ENCODE data around the gene KCNK5.

GRCh38 chr6:39214846-39215639, 14.2 kb downstream of the KCNK5 start:
- TF ChIP-seq ZNF654 (tag by site-specific recombination; IDR thresholded peaks at IDR 0.05; ENCODE audit: low read depth) (no peak), ZNF670 (tag by site-specific recombination; IDR thresholded peaks at IDR 0.05; ENCODE audit: low read depth) (no peak), ZNF280D (tag by site-specific recombination; IDR thresholded peaks at IDR 0.05) (no peak), ZNF132 (tag by site-specific recombination; IDR thresholded peaks at IDR 0.05; ENCODE audit: borderline replicate concordance) (no peak), CTCF (tag by site-specific recombination; IDR thresholded peaks at IDR 0.05) (no peak), ZNF629 (tag by site-specific recombination; IDR thresholded peaks at IDR 0.05) (no peak), ZNF518A (tag by site-specific recombination; conservative IDR thresholded peaks at IDR 0.05; ENCODE audit: low read depth) (no peak)

Data from HEK293 (cell line).